ENCODE measurements around the gene TMPRSS6. TPM values are rescaled to one million over a fixed set of nuclear protein-coding genes. Genes with fewer than 3 reads are reported as not detected.

The TMPRSS6 gene
- total and polyA plus RNA-seq, 2 of the 13 experiments (the other 11 are each of a cell fraction or from before 2014, with no cell fraction given), result 4.2 to 4.8 TPM

DNA sequence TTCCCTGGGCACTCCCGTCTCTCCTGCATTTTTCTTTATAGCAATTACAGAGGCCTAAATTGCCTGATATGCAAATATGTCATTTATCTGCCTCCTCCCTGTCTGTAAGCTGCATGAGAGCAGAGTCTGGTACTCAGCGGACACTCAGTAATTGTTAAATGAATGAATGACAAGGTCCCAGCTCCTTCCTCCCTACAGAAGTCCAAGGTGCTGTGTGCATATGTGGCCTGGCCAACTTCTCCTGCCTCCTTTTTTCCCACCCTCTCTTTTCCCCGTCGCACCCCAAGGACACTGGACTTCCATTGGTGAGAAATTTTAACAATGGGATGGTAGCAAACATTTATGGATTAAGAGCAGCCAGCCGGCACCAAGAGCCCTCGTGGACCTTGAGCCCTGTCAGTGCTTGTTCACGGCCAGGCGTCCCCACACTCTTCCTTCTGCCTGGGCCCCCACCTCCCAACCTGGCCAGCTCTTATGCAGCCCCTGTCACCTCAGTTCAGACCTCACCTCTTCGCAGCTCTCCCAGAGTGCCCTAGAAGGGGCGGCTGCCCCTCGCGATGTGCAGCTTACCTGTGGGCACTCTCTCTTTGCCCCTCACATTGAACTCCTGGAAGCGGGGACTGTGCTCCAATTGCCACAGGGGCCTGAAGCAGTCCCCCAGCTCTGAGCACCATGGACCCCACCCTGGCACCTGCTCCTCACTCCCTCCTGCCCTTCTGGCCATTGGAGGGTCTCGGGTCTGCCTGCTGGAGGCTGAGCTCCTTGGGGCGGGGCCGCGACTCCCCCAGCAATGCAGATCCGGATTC is 1.5 kb downstream of the TMPRSS6 start (continued):
- TF ChIP-seq, protein P1, sequence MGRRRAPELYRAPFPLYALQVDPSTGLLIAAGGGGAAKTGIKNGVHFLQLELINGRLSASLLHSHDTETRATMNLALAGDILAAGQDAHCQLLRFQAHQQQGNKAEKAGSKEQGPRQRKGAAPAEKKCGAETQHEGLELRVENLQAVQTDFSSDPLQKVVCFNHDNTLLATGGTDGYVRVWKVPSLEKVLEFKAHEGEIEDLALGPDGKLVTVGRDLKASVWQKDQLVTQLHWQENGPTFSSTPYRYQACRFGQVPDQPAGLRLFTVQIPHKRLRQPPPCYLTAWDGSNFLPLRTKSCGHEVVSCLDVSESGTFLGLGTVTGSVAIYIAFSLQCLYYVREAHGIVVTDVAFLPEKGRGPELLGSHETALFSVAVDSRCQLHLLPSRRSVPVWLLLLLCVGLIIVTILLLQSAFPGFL (CRISPR knock-in tag; IDR thresholded peaks at IDR 0.05), result no peak
- TF ChIP-seq TEAD2 (CRISPR knock-in tag; IDR thresholded peaks at IDR 0.05) (no peak), ZNF276 (CRISPR knock-in tag; IDR thresholded peaks at IDR 0.05; ENCODE audit: low read depth) (no peak), EEA1 (CRISPR knock-in tag; IDR thresholded peaks at IDR 0.05; ENCODE audit: borderline replicate concordance) (no peak), ZNF687 (CRISPR knock-in tag; IDR thresholded peaks at IDR 0.05) (peak; percentile 67), REL (CRISPR knock-in tag; conservative IDR thresholded peaks at IDR 0.05) (no peak), LBX2 (CRISPR knock-in tag; IDR thresholded peaks at IDR 0.05; ENCODE audit: borderline replicate concordance) (no peak), SATB2 (CRISPR knock-in tag; IDR thresholded peaks at IDR 0.05) (no peak), HOXA9 (CRISPR knock-in tag; IDR thresholded peaks at IDR 0.05; ENCODE audit: borderline replicate concordance) (no peak), KLF9 (CRISPR knock-in tag; IDR thresholded peaks at IDR 0.05; ENCODE audit: low read depth) (no peak), LCORL (IDR thresholded peaks at IDR 0.05) (no peak), LCORL (CRISPR knock-in tag; IDR thresholded peaks at IDR 0.05) (peak; percentile 45; the same call in 1 of the 2 replicates)
- TF ChIP-seq, protein P2, sequence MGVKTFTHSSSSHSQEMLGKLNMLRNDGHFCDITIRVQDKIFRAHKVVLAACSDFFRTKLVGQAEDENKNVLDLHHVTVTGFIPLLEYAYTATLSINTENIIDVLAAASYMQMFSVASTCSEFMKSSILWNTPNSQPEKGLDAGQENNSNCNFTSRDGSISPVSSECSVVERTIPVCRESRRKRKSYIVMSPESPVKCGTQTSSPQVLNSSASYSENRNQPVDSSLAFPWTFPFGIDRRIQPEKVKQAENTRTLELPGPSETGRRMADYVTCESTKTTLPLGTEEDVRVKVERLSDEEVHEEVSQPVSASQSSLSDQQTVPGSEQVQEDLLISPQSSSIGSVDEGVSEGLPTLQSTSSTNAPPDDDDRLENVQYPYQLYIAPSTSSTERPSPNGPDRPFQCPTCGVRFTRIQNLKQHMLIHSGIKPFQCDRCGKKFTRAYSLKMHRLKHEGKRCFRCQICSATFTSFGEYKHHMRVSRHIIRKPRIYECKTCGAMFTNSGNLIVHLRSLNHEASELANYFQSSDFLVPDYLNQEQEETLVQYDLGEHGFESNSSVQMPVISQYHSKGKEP (CRISPR knock-in tag; IDR thresholded peaks at IDR 0.05), result no peak
- TF ChIP-seq, protein P3, sequence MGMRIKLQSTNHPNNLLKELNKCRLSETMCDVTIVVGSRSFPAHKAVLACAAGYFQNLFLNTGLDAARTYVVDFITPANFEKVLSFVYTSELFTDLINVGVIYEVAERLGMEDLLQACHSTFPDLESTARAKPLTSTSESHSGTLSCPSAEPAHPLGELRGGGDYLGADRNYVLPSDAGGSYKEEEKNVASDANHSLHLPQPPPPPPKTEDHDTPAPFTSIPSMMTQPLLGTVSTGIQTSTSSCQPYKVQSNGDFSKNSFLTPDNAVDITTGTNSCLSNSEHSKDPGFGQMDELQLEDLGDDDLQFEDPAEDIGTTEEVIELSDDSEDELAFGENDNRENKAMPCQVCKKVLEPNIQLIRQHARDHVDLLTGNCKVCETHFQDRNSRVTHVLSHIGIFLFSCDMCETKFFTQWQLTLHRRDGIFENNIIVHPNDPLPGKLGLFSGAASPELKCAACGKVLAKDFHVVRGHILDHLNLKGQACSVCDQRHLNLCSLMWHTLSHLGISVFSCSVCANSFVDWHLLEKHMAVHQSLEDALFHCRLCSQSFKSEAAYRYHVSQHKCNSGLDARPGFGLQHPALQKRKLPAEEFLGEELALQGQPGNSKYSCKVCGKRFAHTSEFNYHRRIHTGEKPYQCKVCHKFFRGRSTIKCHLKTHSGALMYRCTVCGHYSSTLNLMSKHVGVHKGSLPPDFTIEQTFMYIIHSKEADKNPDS (CRISPR knock-in tag; IDR thresholded peaks at IDR 0.05), result no peak
- TF ChIP-seq, protein P4, sequence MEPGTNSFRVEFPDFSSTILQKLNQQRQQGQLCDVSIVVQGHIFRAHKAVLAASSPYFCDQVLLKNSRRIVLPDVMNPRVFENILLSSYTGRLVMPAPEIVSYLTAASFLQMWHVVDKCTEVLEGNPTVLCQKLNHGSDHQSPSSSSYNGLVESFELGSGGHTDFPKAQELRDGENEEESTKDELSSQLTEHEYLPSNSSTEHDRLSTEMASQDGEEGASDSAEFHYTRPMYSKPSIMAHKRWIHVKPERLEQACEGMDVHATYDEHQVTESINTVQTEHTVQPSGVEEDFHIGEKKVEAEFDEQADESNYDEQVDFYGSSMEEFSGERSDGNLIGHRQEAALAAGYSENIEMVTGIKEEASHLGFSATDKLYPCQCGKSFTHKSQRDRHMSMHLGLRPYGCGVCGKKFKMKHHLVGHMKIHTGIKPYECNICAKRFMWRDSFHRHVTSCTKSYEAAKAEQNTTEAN (CRISPR knock-in tag; conservative IDR thresholded peaks at IDR 0.05), result no peak
